ENCODE data around the gene DOCK10.

Gene DOCK10

DNA sequence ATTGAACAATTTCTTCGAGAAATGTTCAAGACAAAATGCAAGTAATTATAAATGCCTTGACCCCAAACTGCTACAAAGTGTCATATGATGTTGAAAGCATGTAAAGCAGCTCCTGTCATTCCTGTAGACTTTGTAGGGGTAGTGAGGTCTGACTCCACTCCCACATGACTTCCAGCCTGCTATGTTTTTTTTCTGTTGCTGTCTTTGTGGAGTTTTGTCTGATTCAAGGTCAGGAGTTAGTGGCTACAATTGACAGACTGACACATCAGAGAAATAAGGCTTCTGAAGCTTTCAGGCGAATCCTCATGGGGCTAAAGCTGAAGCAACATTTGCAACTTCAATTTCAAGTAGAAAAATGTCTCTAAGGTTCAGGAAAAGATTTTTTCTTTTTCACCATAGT lies 262.2 kb downstream of the DOCK10 start:
- DNase-seq (ENCODE audit: low read depth in 2 of 2) = no peak

DNA sequence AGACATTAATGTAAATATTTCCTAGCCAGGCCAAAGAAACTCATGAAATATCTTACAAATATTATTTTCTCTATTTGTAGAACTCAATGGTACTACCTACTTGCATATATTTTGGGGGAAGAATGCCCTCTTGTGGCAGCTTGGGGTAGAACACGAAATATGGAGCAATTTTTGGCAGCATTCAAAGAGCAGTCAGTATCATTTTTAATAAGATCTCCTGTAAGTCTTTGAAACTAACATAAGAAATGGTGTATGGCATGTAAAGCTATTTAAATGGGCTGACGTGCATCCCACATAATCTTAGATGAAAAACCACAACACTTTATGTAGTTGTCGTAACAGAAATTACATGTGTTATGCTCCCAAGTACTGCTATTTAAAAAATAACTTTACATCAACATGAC lies 263.8 kb downstream of the DOCK10 start:
- peak in 1 of 2 donors; percentile 42 for DNase-seq (ENCODE audit: low read depth in 2 of 2)

DNA sequence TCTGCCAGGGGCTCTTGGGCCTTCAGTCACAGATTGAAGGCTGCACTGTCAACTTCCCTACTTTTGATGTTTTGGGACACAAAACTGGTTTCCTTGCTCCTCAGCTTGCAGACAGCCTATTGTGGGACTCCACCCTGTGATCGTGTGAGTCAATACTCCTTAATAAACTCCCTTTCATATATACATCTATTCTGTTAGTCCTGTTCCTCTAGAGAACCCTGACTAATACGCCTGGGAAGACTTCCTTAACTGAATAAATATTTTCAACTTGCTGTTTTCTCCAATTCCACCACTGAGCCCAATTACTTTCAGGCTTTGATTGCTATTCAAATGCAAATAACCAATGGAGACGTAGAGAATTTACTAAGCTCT lies 264.7 kb downstream of the DOCK10 start:
- DNase-seq (ENCODE audit: low read depth in 2 of 2) = no peak

DNA sequence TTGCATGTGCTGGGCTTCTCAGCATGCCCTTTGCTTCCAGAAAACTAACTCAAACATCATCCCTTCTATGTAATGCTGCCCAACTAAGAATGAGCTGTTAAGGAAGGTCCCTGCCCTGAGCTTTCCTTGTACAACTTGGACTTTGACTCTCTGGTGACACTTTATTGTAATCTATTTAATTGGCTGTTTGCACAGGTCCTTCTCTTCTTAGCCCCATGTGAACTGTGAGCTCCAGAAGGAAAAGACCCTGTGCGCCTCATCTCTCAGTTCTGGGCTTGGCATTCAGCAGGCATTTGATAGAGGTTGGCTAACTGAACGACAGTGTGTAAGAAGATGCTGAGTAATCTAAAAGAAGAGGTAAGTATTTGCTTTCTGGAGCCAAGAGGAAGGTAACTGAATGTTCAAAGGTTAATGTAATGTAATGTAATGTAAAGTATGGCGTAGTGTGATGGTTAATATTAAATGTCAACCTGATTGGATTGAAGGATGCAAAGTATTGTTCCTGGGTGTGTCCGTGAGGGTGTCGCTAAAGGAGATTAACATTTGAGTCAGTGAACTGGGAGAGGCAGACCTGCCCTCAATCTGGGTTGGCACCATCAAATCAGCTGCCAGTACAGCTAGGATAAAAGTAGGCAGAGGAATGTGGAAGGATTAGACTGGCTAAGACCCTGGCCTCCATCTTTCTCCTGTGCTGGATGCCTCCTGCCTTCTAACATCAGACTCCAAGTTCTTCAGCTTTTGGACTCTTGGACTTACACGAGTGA lies 265.3 kb downstream of the DOCK10 start:
- DNase-seq (ENCODE audit: low read depth in 2 of 2) = no peak

DNA sequence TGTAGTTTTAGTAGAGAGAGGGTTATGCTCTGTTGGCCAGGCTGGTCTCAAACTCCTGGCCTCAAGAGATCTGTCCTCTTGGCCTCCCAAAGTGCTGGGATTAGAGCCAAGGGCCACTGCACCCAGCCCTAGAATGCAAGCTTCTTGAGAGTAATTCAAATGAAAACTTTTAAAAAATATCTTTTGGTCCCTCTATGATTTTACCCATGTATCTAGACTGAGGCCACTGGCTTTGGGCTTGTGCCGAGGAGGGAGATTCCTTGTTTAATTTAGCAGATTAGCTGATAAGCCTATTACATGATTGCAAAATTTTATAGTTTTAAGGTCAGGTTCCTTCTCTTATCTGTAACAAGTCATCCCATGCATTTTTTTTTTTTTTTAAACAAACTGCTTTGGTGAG lies 266.6 kb downstream of the DOCK10 start:
- no peak for DNase-seq (ENCODE audit: low read depth in 2 of 2)

DNA sequence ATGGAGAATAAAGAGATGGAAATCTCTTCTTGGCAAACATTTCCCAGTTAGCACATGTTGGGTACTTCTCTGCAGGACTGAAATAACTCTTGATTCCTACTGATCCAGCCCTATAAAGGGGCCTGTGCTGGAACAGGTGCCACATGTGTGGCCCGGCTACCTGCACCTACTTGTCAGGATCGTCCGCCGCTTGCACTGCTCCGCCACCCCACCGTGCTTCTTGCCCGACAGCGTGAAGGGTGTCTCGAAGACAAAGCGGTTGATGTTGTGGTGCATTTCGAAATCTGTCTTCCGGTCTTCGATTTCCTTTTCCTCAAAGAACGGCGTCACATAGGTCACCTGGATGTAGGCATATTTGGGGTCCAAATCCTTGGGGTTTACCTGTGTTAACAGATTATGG lies 267.5 kb downstream of the DOCK10 start:
- DNase-seq (ENCODE audit: low read depth in 2 of 2) = no peak

DNA sequence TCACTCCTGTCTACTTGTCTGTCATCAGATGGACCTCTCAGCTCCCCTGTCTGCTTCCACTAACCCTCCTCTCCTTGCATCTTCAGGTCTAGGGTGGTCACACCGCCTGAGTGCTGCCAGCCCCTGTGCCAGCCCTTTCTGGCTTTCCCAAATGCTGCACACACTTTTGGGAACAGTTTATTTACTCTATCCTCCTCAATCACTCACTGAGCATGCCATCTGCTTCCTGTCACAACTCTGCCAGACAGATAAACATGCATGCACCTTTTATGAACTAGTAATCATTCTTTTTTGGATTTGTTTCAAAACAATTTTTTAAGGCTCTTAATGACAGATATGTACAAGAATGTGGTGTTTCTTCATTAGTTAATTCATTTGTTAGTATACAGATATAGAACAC lies 269.8 kb downstream of the DOCK10 start:
- DNase-seq (ENCODE audit: low read depth in 2 of 2) = no peak

DNA sequence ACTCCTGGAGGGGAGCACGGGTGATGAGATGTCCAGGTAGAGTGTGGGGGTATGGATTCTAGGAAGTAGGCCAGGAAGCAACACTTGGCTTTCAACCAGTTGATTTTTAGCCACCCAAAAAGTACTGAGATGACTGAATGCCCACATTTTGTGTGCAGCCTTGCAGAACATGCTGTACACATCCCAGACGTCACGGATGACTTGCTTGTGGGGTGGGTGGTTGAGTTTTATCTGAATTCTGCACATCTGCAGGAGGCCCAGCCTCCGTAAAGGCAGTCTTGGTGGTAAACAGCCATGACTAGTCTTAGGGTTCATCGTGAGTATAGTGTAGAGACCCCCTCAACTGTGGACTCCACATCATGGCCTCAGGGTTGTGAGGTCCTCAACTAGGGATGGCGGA lies 272.8 kb downstream of the DOCK10 start:
- no peak for DNase-seq (ENCODE audit: low read depth in 2 of 2)

DNA sequence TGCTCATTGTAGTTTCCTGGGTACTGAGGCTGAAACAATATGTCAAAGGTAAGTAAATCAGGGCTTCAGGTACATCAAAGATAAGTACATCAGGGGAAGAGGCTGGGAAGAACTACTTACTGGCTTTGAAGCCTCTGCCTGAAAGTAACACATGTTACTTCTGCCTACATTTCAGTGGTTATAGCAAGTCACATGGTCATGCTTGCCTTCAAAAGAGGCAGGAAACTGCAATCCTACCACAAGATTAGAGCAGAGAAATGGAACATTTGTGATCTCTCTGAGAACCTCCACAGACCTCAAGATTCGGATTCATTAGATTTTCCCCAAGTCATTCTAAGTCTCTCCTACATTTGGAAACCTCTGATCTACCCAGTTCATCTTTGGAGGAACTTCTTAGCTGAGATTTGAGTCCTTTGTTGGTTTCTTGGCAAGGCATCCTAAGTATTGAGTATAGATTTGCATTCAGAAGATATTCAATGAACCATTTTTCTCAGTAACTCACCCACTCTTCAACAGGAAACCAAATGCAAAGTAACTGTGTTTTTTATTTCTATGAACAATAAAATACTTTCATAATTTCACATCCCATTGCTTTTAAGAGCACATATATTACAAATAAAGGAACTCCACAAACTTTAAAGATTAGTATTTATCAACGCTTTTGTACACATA lies 277.6 kb downstream of the DOCK10 start:
- DNase-seq (ENCODE audit: low read depth in 2 of 2) = no peak

DNA sequence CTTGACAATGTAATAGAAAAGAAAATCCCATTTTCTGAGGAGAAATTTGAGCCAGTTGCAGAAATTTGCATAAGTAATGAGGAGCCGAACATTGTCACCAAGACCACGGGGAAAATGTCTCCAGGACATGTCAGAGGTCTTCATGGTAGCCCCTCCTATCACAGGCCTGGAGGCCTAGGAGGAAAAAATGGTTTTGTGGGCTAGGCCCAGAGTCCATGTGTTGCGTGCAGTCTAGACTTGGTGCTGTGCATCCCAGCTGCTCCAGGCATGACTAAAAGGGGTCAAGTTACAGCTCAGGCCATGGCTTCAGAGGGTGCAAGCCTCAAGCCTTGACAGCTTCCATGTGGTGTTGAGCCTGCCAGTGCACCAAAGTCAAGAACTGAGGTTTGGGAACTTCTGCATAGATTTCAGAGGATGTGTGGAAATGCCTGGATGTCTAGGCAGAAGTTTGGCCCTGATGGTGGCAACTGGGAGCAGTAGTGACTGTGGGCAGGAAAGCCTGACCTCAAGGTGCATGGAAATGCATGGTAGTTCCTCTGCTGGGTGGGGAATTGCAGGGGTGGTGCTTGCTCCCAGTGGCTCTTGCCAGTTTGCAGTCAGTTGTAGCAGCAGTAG lies 284.2 kb downstream of the DOCK10 start:
- DNase-seq (ENCODE audit: low read depth in 2 of 2) = no peak

DNA sequence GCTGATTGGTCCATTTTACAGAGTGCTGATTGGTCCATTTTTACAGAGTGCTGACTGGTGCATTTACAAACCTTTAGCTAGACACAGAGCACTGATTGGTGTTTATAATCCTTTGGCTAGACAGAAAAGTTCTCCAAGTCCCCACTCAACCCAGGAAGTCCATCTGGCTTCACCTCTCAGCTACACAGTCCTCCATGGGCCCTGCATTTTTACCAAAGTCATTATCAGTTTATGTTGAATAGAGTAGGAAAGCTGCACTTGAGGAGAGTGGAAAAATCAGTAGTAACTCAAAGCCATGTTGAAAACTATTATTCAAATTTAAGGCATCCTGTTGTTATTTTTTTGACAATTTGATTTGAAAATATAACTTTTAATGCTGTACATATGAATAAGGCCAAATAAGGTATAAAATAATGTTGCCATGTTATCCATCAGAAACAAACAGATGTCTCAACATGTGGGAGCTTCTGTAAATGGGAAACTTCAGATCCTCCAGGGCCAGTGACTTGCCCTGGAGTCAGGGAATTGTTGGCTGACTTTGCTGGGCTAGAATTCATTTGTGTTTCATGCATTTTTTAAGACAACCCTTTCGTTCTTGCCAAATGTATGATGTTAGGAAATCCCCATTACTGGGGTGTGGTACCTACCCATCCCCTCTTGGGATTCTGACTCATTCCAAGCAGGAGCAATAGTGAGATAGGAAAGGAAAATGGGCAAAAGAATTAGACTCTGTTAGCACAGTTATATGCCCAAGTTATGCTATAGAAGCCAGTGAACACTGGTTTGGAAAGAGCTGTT lies 288.3 kb downstream of the DOCK10 start:
- DNase-seq (ENCODE audit: low read depth in 2 of 2) = no peak

DNA sequence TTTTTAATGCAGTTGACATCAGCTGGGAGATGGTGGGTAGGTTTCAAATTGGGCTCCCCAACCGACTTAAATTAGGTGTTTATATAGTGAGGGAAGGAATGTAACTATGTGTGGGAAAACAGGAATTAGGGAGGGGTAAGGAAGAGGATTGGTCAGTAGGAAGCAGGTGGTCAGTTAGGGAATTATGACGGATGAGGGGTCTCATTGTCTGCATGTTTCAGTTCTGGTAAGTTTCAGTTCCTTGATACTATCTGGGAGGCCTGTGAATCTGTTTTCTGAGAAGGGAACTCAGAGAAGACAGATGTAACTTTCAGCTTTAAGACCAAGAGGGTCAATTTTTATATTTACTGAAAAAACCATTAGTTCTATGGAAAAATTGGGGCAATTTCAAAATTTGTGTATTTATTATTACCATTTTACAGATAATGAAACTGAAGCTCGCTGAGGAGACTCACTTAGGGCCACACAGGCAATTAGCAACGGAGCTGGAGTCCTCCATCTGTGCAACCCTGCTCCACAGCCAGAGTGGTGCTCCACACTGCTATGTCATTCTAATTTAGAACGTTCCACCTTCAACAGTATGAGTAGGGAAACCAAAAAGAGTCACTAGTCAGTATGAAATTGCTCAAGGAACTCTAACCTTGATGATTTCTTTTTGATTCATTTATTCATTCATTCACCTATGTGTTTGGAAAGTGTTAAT lies 290.1 kb downstream of the DOCK10 start:
- DNase-seq (ENCODE audit: low read depth in 2 of 2) = no peak

DNA sequence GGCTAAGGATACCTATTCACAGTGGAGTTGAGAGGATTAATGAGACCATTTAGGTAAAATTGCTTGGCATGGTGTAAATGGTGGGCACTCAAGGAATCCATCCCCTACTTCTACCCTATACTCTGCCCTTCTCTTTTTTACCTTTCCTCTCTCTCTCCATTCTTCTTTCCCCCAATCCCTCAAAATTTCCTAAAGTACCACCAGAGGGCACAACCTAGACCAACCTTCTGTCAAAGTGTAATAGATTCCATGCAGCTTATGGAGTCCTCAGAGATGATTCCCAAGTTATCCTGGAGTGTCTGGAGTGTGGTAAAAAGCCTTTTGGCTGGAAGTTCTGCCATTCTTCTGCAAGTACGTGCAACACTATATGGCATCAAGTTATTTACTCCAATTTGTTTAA lies 293.1 kb downstream of the DOCK10 start:
- no peak for DNase-seq (ENCODE audit: low read depth in 2 of 2)

DNA sequence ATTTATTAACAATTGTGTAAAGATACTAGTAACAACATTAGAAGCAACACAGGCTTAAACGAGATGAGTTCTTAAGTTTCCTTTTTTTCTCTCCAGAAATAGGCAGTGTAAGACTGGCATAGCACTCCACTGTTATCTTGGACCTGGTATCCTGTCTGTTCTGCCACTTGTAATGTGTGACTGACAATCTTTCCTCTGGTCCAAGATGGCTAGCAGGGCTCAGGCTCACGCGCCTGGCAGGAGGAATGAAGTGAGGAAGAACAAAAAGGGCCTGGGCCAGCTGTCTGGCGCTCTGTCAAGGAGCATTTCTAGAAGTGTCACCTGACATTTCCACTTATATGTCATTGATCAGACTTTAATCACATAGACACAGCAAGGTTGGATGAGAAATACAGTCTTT lies 294.5 kb downstream of the DOCK10 start:
- DNase-seq (ENCODE audit: low read depth in 2 of 2) = no peak

DNA sequence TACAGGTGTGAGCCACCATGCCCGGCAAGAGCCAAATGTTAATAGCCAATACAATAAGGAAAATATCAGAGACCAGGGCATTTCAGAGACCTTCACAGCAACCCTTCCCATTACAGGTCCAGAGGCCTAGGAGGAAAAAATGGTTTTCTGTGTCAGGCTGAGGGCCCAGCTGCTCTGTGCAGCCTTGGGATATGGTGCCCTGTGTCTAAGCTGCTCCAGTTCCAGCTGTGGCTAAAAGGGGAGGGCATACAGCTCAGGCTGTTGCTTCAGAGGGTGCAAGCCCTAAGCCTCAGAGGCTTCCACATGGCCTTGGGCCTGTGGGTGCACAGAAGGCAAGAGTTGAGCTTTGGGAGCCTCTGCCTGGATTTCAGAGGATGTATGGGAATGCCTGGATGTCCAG lies 306.0 kb downstream of the DOCK10 start:
- DNase-seq (ENCODE audit: low read depth in 2 of 2) = no peak

DNA sequence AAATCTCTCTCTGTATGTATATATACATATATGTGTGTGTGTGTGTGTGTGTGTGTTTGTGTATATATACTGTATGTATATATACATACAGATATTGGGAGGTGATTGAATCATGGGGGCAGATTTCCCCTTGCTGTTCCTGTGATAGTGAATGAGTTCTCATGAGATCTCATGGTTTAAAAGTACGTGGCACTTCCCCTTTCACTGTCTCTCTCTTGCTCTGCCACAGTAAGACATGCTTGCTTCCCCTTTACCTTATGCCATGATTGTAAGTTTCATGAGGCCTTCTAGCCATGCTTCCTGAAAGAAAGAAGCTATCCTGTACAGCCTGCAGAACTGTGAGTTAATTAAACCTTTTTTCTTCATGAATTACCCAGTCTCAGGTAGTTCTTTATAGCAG lies 307.3 kb downstream of the DOCK10 start:
- DNase-seq (ENCODE audit: low read depth in 2 of 2) = no peak

DNA sequence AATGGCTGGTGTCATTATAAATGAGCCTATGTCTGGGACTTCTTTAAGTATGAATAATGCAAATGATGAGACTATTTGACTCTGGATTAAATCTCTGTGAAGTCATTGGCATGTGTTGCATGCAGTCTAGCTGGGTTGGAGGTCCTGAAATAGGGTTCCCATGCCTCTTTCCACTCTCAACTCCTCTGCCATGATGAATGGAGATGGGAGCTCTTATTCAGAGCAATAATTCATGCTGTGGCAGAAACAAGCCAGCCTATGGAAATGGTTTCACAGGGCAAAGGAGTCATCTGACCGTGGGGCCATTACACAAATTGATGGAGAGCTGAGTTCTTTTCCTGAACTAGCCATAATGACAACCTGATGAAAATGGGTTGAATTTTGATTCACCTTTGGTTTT lies 310.6 kb downstream of the DOCK10 start:
- no peak for DNase-seq (ENCODE audit: low read depth in 2 of 2)

DNA sequence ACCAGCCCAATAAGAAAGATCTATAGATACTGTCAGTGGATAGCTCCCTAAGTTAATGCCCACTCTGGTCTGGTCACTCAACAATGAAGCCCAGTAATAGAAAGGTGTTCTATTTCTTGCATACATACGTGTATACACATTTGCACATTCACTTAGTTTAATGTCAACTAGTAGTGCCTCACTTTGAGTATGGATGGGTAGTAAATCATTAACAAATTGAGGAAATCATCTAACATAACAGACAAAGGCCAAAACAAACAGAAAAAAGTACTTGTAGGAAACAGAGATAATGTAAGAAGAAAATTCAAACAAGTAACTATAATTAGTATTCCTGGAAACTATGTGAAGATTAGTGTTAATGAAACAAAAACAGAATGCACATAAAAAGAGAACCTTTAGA lies 312.8 kb downstream of the DOCK10 start:
- no peak for DNase-seq (ENCODE audit: low read depth in 2 of 2)

DNA sequence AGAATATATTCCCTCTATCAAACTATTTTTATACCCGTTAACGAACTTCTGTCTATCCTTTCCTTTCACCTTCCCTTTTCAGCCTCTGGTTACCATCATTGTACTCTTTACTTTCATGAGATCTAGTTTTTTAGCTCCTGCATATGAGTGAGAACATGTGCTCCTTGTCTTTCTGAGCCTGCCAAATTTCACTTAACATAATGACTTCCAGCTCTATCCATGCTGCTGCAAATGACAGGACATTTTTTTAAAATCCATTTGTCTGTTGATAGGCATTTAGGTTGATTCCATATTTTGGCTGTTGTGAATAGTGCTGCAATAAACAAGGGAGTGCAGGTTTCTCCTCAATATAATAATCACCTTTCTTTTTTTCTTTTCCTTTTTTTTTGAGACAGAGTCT lies 317.9 kb downstream of the DOCK10 start:
- no peak for DNase-seq (ENCODE audit: low read depth in 2 of 2)

DNA sequence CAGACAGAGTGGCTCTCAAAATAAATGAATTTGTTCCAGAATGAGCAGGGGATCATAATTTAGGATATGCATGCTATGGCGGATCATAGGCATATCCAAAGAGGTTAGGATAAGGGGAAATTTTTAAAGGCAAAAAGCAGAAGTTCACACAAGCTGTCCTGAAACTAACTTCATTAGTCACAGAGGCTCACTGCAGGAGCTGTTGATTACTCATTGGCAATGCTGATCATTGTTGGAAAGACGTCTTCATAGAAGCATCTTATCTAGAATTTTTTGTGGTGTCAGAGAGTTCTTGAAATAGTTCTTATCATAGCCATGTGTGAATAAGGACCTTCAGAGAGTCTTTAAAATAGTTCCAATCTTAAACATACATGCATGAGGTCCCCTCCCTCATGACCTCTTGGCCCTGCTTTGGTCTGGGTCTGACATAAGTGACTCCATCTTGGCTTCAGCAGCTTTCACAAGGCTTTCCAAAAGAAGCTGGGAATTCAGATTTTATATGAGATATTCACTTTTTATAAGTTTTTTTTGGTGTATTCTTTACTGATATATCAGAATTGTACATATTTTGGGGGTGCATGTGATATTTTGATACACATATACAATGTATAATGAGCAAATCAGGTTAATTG lies 318.6 kb downstream of the DOCK10 start:
- DNase-seq (ENCODE audit: low read depth in 2 of 2) = no peak

DNA sequence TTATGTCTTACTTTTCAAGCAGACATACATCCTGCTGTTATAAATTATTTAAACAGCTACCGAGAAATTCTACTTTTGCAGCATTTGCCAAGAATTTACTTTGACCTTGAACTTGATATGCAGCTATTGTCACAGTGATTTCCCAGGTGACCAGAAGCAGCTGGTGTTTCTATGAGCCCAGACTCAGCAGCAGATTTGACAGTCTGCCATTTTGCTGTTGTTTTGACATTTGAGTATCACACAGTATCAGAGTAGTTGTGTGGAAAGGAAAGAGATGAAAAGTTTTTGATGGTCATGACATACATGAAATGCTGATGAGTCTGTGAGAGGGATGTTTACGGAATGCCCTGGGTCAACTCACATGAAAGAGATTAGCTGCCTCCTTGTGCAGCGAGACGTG lies 319.5 kb downstream of the DOCK10 start:
- DNase-seq (ENCODE audit: low read depth in 2 of 2) = no peak

Data from stimulated activated CD4-positive, alpha-beta T cell treated with anti-CD3 and anti-CD28 coated beads, Interleukin-15, amount 100 ng/mL, for 48 hours (primary cell).